Measurements from ENCODE around the gene HRH2.

HRH2 gene

GRCh38 chr5:175692235-175692995 lies 34.5 kb downstream of the HRH2 start:
- DNase-seq (ENCODE audit: low spot score): no peak

- DNase-seq (ENCODE audit: low spot score): no peak
These were observed 35.3 kb downstream of the HRH2 start for GRCh38 chr5:175692996-175693710.

- DNase-seq (ENCODE audit: low spot score): no peak
These were observed 35.9 kb downstream of the HRH2 start for GRCh38 chr5:175693741-175694140.

- peak; percentile 45 for DNase-seq (ENCODE audit: low spot score)
These were observed 36.7 kb downstream of the HRH2 start for GRCh38 chr5:175694371-175695160.

GRCh38 chr5:175695161-175696126 lies 37.6 kb downstream of the HRH2 start:
- DNase-seq (ENCODE audit: low spot score): no peak

- peak; percentile 55 for DNase-seq (ENCODE audit: low spot score)
These were observed 38.4 kb downstream of the HRH2 start for GRCh38 chr5:175696139-175696854.

- DNase-seq (ENCODE audit: low spot score): no peak
These were observed 39.0 kb downstream of the HRH2 start for GRCh38 chr5:175696855-175697198.

- DNase-seq (ENCODE audit: low spot score): no peak
These were observed 40.0 kb downstream of the HRH2 start for GRCh38 chr5:175697846-175698245.

- DNase-seq (ENCODE audit: low spot score): no peak
These were observed 40.7 kb downstream of the HRH2 start for GRCh38 chr5:175698401-175699115.

GRCh38 chr5:175700991-175701390 lies 43.1 kb downstream of the HRH2 start:
- DNase-seq (ENCODE audit: low spot score): no peak

- DNase-seq (ENCODE audit: low spot score): no peak
These were observed 43.9 kb downstream of the HRH2 start for GRCh38 chr5:175701797-175702196.

- no peak for DNase-seq (ENCODE audit: low spot score)
These were observed 48.6 kb downstream of the HRH2 start for GRCh38 chr5:175706499-175706898.

- no peak for DNase-seq (ENCODE audit: low spot score)
These were observed 50.0 kb downstream of the HRH2 start for GRCh38 chr5:175707751-175708375.

GRCh38 chr5:175709276-175709781 lies 51.5 kb downstream of the HRH2 start:
- peak; percentile 84 for DNase-seq (ENCODE audit: low spot score)

GRCh38 chr5:175710326-175710725 lies 52.5 kb downstream of the HRH2 start:
- no peak for DNase-seq (ENCODE audit: low spot score)

- DNase-seq (ENCODE audit: low spot score): peak; percentile 86
These were observed 53.2 kb downstream of the HRH2 start for GRCh38 chr5:175711031-175711430.

- DNase-seq (ENCODE audit: low spot score): no peak
These were observed 53.8 kb downstream of the HRH2 start for GRCh38 chr5:175711472-175712312.

- DNase-seq (ENCODE audit: low spot score): no peak
These were observed 54.4 kb downstream of the HRH2 start for GRCh38 chr5:175712313-175712680.

GRCh38 chr5:175712681-175713085 lies 54.8 kb downstream of the HRH2 start:
- DNase-seq (ENCODE audit: low spot score): no peak
